GM13977 (cell line): ENCODE data around the gene ENOX2.

ENCODE experiments used
- DNase-seq: peaks from one replicate; pipeline ENCODE4 v3.0.0; 2012; ENCODE audit warnings: low spot score
- in situ Hi-C: fragments of 300-500 bp; cut with MboI; formaldehyde crosslinking; loops from one replicate; pipeline ENCODE4 v1.12.0; 2022; ENCODE audit warnings: low sequenced_read_pairs, low pct_unique_long_range_greater_than_20kb, mixed read lengths, inconsistent platforms; ENCODE audit not compliant: unreplicated experiment
- TF ChIP-seq, protein P1 (sequence below): IDR thresholded peaks from 2 replicates; pipeline ENCODE4 v1.5.1; 2012; ENCODE audit warnings: mild to moderate bottlenecking, control low read depth; ENCODE audit not compliant: insufficient read depth; ENCODE audit errors: extremely low read depth, missing control alignments

ENOX2 gene

DNA sequence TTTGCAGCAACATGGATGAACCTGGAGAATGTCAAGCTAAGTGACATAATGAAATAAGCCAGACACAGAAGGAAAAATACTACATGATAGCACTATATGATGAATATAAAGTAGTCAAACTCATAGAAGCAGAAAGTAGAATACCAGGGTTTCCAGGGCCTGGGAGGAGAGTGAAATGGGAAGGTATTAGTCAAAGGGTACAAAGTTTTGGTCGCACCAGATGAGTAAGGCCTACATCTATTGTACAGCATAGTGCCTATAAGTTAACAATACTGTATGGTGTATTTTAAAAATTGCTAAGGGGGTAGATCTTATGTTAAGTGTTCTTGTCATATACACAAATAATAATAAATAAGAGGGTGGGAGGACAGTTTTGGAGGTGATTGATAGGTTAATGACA, 41.5 kb downstream of the ENOX2 start:
- DNase-seq, result no peak
- TF ChIP-seq, protein P1, sequence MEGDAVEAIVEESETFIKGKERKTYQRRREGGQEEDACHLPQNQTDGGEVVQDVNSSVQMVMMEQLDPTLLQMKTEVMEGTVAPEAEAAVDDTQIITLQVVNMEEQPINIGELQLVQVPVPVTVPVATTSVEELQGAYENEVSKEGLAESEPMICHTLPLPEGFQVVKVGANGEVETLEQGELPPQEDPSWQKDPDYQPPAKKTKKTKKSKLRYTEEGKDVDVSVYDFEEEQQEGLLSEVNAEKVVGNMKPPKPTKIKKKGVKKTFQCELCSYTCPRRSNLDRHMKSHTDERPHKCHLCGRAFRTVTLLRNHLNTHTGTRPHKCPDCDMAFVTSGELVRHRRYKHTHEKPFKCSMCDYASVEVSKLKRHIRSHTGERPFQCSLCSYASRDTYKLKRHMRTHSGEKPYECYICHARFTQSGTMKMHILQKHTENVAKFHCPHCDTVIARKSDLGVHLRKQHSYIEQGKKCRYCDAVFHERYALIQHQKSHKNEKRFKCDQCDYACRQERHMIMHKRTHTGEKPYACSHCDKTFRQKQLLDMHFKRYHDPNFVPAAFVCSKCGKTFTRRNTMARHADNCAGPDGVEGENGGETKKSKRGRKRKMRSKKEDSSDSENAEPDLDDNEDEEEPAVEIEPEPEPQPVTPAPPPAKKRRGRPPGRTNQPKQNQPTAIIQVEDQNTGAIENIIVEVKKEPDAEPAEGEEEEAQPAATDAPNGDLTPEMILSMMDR, result no peak
- in situ Hi-C loops, result no loop called here

DNA sequence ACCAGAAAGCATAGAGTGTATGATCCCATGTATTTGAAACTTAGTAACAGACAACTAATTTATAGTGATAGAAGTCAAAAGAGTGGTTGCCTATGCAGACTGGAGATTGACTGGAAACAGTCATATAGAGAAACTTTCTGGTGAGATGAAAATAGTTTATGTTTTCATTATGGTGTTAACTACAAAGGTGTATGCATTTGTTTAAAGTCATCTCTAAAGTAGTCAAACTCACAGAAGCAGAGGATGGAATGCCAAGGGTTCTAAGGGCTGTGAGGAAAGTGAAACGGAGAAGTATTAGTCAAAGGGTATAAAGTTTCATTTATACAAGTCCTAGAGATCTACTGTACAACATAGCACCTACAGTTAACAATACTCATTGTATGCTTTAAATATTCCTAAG, 45.8 kb downstream of the ENOX2 start:
- in situ Hi-C loops, result no loop called here
- TF ChIP-seq, protein P1, result no peak
- peak; percentile 36 for DNase-seq

DNA sequence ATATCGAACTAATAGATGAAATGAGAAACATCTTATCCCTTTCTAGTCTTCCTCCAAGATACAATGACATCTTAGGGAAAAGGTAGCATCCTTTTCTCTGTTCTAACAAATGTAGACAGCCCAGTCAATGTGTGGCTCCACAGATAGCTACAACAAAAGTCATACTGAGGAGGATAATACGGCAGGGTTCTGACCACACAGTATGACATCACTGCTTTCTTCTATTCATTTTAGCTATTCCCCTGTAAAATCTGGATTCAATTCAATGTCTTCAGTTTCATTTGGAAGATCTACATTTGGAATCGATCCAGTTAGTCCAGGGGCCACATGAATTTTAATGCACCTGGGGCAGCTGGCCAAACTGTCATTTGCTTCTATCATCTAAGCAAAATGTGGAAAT, 51.4 kb downstream of the ENOX2 start:
- DNase-seq, result no peak
- TF ChIP-seq, protein P1, result no peak
- in situ Hi-C loops, result no loop called here

DNA sequence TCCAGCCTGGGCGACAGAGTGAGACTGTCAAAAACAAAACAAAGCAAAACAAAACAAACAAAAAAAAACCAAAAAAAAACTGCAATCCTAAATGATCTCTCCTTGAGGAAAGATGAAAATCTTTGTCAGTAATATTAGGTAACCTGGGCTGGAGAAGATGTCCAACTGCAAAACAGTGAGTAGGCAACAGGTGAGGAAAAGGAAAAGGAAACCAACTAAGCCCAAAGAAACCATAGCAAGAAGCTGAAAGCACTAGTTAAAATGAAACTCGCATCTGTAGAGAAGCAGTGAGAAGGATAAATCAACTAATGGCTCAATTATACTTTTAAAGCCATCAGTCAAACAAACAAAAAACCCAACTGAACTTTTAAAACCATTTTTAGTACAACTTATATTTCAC, 54.2 kb downstream of the ENOX2 start:
- TF ChIP-seq, protein P1, result no peak
- no peak for DNase-seq
- in situ Hi-C loops, result no loop called here

DNA sequence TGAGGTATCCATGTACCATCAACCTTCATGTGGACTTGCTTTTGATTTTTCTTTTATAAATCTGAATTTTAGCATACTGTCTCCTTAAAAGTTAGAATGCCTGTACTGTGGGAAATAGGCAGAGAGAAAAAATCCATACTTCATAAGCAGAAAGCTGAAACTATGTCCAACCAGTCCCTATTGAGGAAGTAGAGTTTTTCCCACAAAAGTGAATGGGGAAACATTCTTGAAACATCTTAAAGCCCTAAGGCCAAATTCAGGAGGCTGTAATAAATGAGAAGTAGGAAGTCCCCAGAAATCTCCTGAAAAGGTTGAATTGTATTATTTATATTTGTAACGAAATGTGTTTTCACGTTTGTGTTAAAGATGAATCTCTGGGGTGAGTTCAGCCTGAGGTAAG, 56.3 kb downstream of the ENOX2 start:
- TF ChIP-seq, protein P1, result no peak
- in situ Hi-C loops, result no loop called here

DNA sequence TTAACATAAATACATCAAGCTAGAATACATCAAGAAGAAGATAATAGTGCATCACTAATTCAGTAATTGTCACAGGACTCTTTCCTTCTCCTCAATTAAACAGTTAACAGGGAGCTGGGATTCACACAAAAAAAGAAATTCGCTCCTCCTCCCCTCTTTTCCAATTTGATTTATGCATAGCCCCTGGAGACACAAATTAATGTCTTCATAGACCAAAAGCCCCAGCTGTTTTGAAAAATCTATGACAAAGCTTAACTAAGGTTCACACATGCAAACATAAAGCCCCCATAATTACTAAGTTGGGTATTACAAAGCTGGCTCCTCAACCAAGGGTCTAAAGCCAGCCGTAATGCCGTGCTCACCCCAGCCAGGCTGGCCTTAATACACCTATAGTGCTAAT, 61.2 kb downstream of the ENOX2 start:
- no peak for DNase-seq
- in situ Hi-C loops, result no loop called here
- TF ChIP-seq, protein P1, result no peak

More for the DNA sequence above, 56.3 kb downstream of the ENOX2 start:
- no peak for DNase-seq

DNA sequence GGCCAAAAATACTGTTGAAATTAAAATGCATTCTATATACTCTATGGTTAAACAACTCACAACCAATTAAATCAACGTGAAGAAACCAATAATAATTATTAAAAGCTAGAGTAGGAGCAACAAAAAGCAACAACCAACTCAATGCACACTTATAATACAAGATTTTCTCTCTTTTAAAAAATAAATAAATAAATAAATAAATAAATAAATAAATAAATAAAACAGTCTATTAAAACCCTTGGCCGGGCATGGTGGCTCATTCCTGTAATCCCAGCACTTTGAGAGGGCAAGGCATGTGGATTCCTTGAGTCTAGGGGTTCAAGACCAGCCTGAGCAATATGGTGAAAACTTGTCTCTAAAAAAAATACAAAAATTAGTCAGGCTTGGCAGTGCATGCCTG, 62.7 kb downstream of the ENOX2 start:
- TF ChIP-seq, protein P1, result no peak
- in situ Hi-C loops, result no loop called here

More for the DNA sequence above, 62.7 kb downstream of the ENOX2 start:
- no peak for DNase-seq
